ENCODE data around the gene TMEM109.

DNA sequence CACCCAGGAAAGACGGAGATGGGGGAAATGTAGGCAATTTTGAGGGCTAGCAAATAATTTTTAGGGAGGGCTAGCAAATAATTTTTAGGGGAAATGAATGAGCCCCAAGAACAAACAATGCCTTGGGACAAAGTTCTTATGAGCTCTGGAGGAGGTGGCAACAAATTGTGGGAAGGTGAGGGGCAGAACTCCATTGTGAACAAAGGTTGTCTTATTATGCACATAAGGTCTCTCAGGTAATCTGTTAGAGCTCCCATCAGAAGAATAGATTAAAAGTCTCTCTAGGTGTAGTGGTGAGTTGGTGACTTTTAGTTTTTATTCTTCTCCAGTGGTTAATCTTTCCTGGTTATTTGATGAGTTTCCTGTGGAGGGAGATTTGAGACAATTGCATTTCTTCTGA lies 5.2 kb upstream of the TMEM109 start:
- TF ChIP-seq FOSL1 (tag; conservative IDR thresholded peaks at IDR 0.05): no peak
- TF ChIP-seq RAD21 (CRISPR knock-in tag; conservative IDR thresholded peaks at IDR 0.05 in 1 of 2, IDR thresholded peaks at IDR 0.05 in 1 of 2): no peak
- no peak for TF ChIP-seq EZH2 (IDR thresholded peaks at IDR 0.05; ENCODE audit: borderline replicate concordance, low read depth, low read length)
- TF ChIP-seq TCF3 (CRISPR knock-in tag; IDR thresholded peaks at IDR 0.05): no peak
- TF ChIP-seq BRCA1 (IDR thresholded peaks at IDR 0.05): no peak
- no peak for TF ChIP-seq BRCA1 (CRISPR knock-in tag; IDR thresholded peaks at IDR 0.05)
- TF ChIP-seq, protein P1, sequence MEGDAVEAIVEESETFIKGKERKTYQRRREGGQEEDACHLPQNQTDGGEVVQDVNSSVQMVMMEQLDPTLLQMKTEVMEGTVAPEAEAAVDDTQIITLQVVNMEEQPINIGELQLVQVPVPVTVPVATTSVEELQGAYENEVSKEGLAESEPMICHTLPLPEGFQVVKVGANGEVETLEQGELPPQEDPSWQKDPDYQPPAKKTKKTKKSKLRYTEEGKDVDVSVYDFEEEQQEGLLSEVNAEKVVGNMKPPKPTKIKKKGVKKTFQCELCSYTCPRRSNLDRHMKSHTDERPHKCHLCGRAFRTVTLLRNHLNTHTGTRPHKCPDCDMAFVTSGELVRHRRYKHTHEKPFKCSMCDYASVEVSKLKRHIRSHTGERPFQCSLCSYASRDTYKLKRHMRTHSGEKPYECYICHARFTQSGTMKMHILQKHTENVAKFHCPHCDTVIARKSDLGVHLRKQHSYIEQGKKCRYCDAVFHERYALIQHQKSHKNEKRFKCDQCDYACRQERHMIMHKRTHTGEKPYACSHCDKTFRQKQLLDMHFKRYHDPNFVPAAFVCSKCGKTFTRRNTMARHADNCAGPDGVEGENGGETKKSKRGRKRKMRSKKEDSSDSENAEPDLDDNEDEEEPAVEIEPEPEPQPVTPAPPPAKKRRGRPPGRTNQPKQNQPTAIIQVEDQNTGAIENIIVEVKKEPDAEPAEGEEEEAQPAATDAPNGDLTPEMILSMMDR (IDR thresholded peaks at IDR 0.05 in 2 of 3, conservative IDR thresholded peaks at IDR 0.05 in 1 of 3; ENCODE audit: insufficient read depth in 2 of 3, low read depth in 1 of 3, low read length in 3 of 3): no peak
- TF ChIP-seq YY1 (IDR thresholded peaks at IDR 0.05; ENCODE audit: borderline replicate concordance in 1 of 3, control insufficient read depth in 1 of 3, extremely low read depth in 1 of 3, insufficient read depth in 3 of 3, insufficient read length in 1 of 3, insufficient replicate concordance in 2 of 3, low read depth in 1 of 3, low read length in 2 of 3): no peak
- TF ChIP-seq KLF16 (IDR thresholded peaks at IDR 0.05): no peak
- no peak for TF ChIP-seq ZNF589 (CRISPR knock-in tag; IDR thresholded peaks at IDR 0.05; ENCODE audit: low read depth)
- TF ChIP-seq ZNF449 (CRISPR knock-in tag; IDR thresholded peaks at IDR 0.05): no peak
- TF ChIP-seq ARNT (IDR thresholded peaks at IDR 0.05): no peak
- TF ChIP-seq KLF10 (CRISPR knock-in tag; IDR thresholded peaks at IDR 0.05): no peak
- TF ChIP-seq JUN (IDR thresholded peaks at IDR 0.05; ENCODE audit: borderline replicate concordance, low read depth, low read length): no peak
- TF ChIP-seq JUN (CRISPR knock-in tag; IDR thresholded peaks at IDR 0.05; ENCODE audit: borderline replicate concordance): no peak

Data from K562 (cell line).